Osteoblast (primary cell): Measurements from ENCODE around the gene EFCAB8. TPM values are rescaled to one million over a fixed set of nuclear protein-coding genes. Genes with fewer than 3 reads are reported as not detected.

Source experiments
- DNase-seq: peaks from one replicate; pipeline ENCODE4 v3.0.0; 2011; ENCODE audit warnings: low spot score, mixed read lengths; ENCODE audit not compliant: insufficient read length; ENCODE audit errors: missing footprints
- H2AFZ ChIP-seq: 2 replicates; pipeline ENCODE4 v1.6.0; 2011; ENCODE audit warnings: mild to moderate bottlenecking, low read length
- H3K27ac ChIP-seq: 2 replicates; pipeline ENCODE4 v1.5.1; 2011; ENCODE audit warnings: mild to moderate bottlenecking, low read depth, low read length, moderate library complexity
- H3K27me3 ChIP-seq: 2 replicates; pipeline ENCODE4 v1.6.0; 2012; ENCODE audit warnings: mild to moderate bottlenecking, control low read depth, inconsistent platforms, low read length, moderate library complexity; ENCODE audit not compliant: insufficient read depth
- H3K36me3 ChIP-seq: 2 replicates; pipeline ENCODE4 v1.5.1; 2011; ENCODE audit warnings: mild to moderate bottlenecking, low read length, control low read depth, moderate library complexity; ENCODE audit not compliant: insufficient read depth
- H3K4me1 ChIP-seq: 2 replicates; pipeline ENCODE4 v1.5.1; 2011; ENCODE audit warnings: mild to moderate bottlenecking, low read length, control low read depth, moderate library complexity; ENCODE audit not compliant: insufficient read depth
- H3K4me2 ChIP-seq: 2 replicates; pipeline ENCODE4 v1.6.0; 2011; ENCODE audit warnings: mild to moderate bottlenecking, low read length; ENCODE audit not compliant: insufficient read depth
- H3K4me3 ChIP-seq: fragments of 200-600 bp; sonication (generic); 3 replicates; pipeline ENCODE4 v1.5.1; 2012; ENCODE audit warnings: mild to moderate bottlenecking, low read length, inconsistent platforms; ENCODE audit not compliant: insufficient read depth
- H3K79me2 ChIP-seq: 2 replicates; pipeline ENCODE4 v1.6.0; 2012; ENCODE audit warnings: mild to moderate bottlenecking, low read length, control low read depth, inconsistent platforms; ENCODE audit not compliant: insufficient read depth
- H3K9me3 ChIP-seq: 2 replicates; pipeline ENCODE4 v1.5.1; 2011; ENCODE audit warnings: low read depth, low read length, control low read depth
- H4K20me1 ChIP-seq: 2 replicates; pipeline ENCODE4 v1.6.0; 2012; ENCODE audit warnings: mild to moderate bottlenecking, low read length, control low read depth; ENCODE audit not compliant: insufficient read depth
- total RNA-seq: library from RNA; depleted of rRNA; stranded (reverse); fragments of >200 nt; gene quantifications from 2 replicates; pipeline ENCODE4 v1.2.3, GENCODE V29; 2012
- TF ChIP-seq, protein P1 (sequence below): IDR thresholded peaks from 2 replicates; pipeline ENCODE4 v1.5.1; 2011; ENCODE audit warnings: mild to moderate bottlenecking, low read depth, low read length, moderate library complexity; ENCODE audit errors: extremely low read depth

Gene EFCAB8
- total RNA-seq, 1 donor = 1.4 TPM

DNA sequence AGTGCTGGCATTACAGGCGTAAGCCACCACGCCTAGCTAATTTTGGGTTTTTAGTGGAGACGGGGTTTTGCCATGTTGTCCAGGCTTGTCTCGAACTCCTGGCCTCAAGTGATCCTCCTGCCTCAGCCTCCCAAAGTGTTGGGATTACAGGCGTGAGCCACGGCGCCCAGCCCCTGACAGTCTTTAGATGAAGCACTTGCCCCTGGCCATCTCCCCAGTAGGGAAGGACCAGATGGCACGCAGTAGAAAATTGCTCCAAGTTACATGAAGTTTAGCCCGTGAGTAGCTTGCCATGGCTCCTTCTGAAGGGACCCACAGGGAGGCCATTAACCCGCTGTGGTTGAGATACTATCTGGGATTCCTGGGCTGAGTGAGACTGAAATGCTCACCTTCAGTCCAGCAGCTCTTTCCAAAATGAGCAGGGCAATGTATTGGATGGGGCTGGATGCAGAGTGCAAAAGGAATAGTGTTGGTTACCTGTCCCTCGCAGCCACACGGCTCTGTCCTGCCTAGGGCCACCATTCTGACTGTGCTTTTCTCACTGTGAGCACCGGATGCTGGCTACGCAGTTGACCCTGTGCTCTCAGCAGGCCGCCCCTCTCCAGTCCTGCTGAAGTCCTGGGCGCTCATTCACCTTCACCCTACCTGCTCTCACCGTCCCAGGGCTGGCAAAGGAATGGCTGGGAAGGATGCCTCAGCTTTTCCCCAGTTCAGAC lies 66.9 kb downstream of the EFCAB8 start:
- H3K9me3 ChIP-seq = no peaks in the 10 kb centered on the region
- no peak overlapping the region for H3K27ac ChIP-seq
- DNase-seq = peak; percentile 26
- no peaks in the 10 kb centered on the region for H3K79me2 ChIP-seq
- no peaks in the 10 kb centered on the region for H4K20me1 ChIP-seq
- H3K36me3 ChIP-seq = no peaks in the 10 kb centered on the region
- H2AFZ ChIP-seq = no peak overlapping the region
- TF ChIP-seq, protein P1, sequence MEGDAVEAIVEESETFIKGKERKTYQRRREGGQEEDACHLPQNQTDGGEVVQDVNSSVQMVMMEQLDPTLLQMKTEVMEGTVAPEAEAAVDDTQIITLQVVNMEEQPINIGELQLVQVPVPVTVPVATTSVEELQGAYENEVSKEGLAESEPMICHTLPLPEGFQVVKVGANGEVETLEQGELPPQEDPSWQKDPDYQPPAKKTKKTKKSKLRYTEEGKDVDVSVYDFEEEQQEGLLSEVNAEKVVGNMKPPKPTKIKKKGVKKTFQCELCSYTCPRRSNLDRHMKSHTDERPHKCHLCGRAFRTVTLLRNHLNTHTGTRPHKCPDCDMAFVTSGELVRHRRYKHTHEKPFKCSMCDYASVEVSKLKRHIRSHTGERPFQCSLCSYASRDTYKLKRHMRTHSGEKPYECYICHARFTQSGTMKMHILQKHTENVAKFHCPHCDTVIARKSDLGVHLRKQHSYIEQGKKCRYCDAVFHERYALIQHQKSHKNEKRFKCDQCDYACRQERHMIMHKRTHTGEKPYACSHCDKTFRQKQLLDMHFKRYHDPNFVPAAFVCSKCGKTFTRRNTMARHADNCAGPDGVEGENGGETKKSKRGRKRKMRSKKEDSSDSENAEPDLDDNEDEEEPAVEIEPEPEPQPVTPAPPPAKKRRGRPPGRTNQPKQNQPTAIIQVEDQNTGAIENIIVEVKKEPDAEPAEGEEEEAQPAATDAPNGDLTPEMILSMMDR = no peak
- H3K4me2 ChIP-seq = no peak overlapping the region
- no peaks in the 10 kb centered on the region for H3K4me1 ChIP-seq
- no peak overlapping the region for H3K4me3 ChIP-seq
- no peaks in the 10 kb centered on the region for H3K27me3 ChIP-seq

DNA sequence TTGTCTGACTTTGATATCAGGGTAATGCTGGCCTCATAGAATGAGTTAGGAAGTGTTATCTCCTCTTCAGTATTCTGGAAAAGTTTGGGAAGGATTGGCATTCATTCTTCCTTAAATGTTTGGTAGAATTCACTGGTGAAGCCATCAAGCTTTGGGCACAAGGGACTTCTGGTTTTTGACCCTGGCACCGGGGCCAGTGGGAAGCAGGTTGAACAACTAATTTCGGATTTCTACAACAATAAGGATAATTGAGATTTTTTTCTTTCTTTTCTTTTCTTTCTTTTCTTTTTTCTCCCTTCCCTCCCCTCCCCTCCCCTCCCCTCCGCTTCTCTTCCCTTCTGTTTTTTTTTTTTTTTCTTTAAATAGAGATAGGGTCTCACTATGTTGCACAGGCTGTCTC lies 70.4 kb downstream of the EFCAB8 start:
- TF ChIP-seq, protein P1 = no peak
- Histone ChIP-seq H3K79me2 (no peaks in the 10 kb centered on the region), H2AFZ (no peak overlapping the region), H3K27me3 (no peaks in the 10 kb centered on the region), H3K4me3 (no peak overlapping the region), H4K20me1 (no peaks in the 10 kb centered on the region), H3K4me1 (no peaks in the 10 kb centered on the region), H3K27ac (no peak overlapping the region), H3K9me3 (no peaks in the 10 kb centered on the region), H3K4me2 (no peak overlapping the region), H3K36me3 (no peaks in the 10 kb centered on the region)
- DNase-seq = no peak

DNA sequence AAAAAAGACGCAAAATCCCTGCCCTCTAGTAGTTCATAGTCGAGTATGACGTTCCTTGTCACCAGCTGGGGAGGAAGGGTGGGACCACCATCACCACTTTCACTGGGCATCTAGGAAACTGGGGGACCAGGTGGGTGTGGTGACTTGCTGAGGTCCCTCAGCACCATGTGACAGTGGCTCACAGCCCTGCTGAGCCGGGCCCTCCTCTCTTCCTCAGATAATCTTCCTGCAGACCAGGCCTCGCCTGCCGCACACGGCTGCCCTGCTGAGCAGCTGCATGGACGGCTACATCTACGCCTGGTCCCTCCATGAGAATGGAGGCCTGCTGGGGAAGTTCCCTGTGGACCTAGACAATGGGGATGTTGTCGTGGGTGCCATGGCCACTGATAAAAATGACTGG lies 71.5 kb downstream of the EFCAB8 start:
- no peaks in the 10 kb centered on the region for H3K36me3 ChIP-seq
- H2AFZ ChIP-seq = no peak overlapping the region
- H3K4me2 ChIP-seq = no peak overlapping the region
- no peaks in the 10 kb centered on the region for H3K27me3 ChIP-seq
- no peak for DNase-seq
- H4K20me1 ChIP-seq = no peaks in the 10 kb centered on the region
- TF ChIP-seq, protein P1 = no peak
- H3K27ac ChIP-seq = no peak overlapping the region
- no peaks in the 10 kb centered on the region for H3K9me3 ChIP-seq
- H3K4me3 ChIP-seq = no peak overlapping the region
- no peaks in the 10 kb centered on the region for H3K4me1 ChIP-seq
- no peaks in the 10 kb centered on the region for H3K79me2 ChIP-seq

DNA sequence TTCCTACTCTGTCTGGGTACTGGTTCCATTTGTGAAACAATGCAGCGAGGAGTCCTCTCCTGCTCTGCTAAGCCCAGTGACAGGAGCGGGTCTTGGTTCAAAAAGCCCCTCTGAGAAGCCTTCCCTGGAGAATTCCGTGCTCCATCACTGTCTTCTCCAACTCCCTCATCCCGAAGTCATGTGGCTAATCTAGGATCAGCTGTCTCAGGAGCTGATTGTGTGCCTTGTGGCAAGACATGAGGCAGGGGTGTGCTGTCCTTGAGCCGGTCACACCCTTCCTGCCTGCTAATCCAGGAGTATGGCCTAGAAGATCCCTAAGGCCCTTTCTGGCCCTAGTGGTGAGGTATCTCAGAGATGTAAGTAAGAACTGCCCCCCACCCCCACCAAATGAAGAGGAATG lies 72.0 kb downstream of the EFCAB8 start:
- DNase-seq = no peak

More for the DNA sequence above, 72.0 kb downstream of the EFCAB8 start:
- no peaks in the 10 kb centered on the region for H4K20me1 ChIP-seq
- H3K27ac ChIP-seq = no peak overlapping the region
- no peaks in the 10 kb centered on the region for H3K27me3 ChIP-seq
- H3K79me2 ChIP-seq = no peaks in the 10 kb centered on the region
- TF ChIP-seq, protein P1 = no peak
- H3K4me2 ChIP-seq = no peak overlapping the region
- H3K4me1 ChIP-seq = no peaks in the 10 kb centered on the region
- no peak overlapping the region for H3K4me3 ChIP-seq
- H3K36me3 ChIP-seq = no peaks in the 10 kb centered on the region
- no peak overlapping the region for H2AFZ ChIP-seq
- no peaks in the 10 kb centered on the region for H3K9me3 ChIP-seq
